Astrocyte (in vitro differentiated cells and primary cell): ENCODE measurements around the gene BICRA.

Source experiments
- CTCF ChIP-seq: IDR thresholded peaks from 2 replicates; pipeline ENCODE4 v1.5.1; 2011; ENCODE audit warnings: low read depth, mild to moderate bottlenecking, inconsistent platforms, low read length, moderate library complexity; ENCODE audit not compliant: insufficient read depth
- EZH2 ChIP-seq: IDR thresholded peaks from 2 replicates; pipeline ENCODE4 v1.6.1; 2012; ENCODE audit warnings: mild to moderate bottlenecking, low read length, inconsistent platforms; ENCODE audit not compliant: insufficient read depth

DNA sequence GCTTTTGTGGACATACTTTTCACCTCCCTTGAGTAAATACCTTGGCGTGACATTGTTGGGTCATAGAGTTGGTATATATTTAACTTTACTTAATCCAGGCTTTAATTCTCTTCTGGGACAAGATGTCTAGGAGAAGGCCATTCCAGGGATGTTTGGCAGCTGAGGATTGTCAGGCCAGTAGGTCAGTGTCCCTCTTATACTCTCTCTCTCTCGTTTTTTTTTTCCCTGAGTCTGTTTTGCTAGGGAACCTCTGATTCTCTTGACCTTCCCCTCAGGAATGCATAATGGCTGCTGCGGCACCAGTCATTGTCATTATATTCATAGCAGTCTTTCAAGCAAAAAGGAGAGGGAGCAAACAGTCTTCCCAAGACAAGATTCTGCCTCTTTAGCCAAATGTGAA lies 48.8 kb downstream of the BICRA start:
- TF ChIP-seq EZH2 (no peak), CTCF (no peak)
